ENCODE results near the gene RBM4B.

RBM4B gene

GRCh38 chr11:66716996-66717395 is 39.3 kb upstream of the RBM4B start:
- in situ Hi-C loops (cut with MboI; ENCODE audit: low sequenced_read_pairs): loop anchor here (10.0 kb wide), 1 partner anchor 108 kb away; no protein-coding TSS in a partner anchor
- H3K4me1 ChIP-seq: no peaks in the 10 kb centered on the region
- no peaks in the 10 kb centered on the region for H3K9me3 ChIP-seq
- H3K4me3 ChIP-seq: no peak overlapping the region
- H3K36me3 ChIP-seq (replicated peaks): peaks cover 63% of the 10 kb centered on the region
- no peak for DNase-seq (ENCODE audit: low spot score in 2 of 2)
- no peaks in the 10 kb centered on the region for H3K27me3 ChIP-seq (ENCODE audit: low read depth)

DNA sequence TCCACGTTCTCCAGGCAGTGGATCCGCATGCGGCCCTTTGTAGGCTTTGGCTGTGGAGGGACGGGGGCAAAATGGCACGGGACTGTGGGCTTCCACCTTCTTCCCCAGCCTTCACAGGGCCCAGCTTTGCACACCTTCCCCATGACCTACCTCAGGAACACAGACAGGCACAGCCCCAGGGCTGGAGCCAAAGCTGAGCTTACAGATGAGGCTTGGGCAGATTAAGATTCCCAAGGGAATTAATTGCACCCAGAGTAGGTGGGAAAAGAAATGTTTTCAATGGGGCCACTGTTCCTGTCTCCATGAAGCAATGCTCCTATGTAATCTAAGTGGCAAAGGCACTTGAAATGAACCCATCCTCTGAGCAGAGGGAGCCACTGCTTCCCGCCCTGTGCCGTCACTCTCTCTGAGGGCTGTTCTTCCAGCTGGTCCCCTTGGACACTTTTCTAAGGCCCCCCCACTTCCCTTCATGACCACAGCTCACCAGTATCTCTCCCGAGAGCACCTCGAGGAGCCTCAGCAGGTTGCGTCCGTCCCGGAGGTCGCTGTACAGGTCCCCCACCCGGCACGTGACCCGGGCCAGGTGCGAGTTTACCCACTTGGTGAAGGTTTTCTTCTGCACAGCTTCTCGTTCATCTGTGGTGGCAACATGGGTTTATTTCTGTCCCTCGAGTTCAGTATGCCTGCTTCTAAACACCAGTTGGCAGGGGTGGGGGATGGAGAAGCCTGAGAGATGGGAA is 37.8 kb upstream of the RBM4B start:
- H3K9me3 ChIP-seq: no peaks in the 10 kb centered on the region
- H3K4me1 ChIP-seq: no peaks in the 10 kb centered on the region
- no peak overlapping the region for H3K4me3 ChIP-seq
- H3K27me3 ChIP-seq (ENCODE audit: low read depth): no peaks in the 10 kb centered on the region
- DNase-seq (ENCODE audit: low spot score in 2 of 2): no peak
- in situ Hi-C loops (cut with MboI; ENCODE audit: low sequenced_read_pairs): loop anchor here (10.0 kb wide), 1 partner anchor 109 kb away; no protein-coding TSS in a partner anchor
- peaks cover 70% of the 10 kb centered on the region for H3K36me3 ChIP-seq (replicated peaks)

- Histone ChIP-seq H3K9me3 (no peaks in the 10 kb centered on the region), H3K27me3 (ENCODE audit: low read depth) (no peaks in the 10 kb centered on the region), H3K36me3 (replicated peaks) (peaks cover 70% of the 10 kb centered on the region), H3K4me3 (no peak overlapping the region), H3K4me1 (no peaks in the 10 kb centered on the region)
- no peak for DNase-seq (ENCODE audit: low spot score in 2 of 2)
- in situ Hi-C loops (cut with MboI; ENCODE audit: low sequenced_read_pairs): loop anchor here (10.0 kb wide), 1 partner anchor 111 kb away; no protein-coding TSS in a partner anchor
These were observed 36.2 kb upstream of the RBM4B start for GRCh38 chr11:66713746-66714480.

DNA sequence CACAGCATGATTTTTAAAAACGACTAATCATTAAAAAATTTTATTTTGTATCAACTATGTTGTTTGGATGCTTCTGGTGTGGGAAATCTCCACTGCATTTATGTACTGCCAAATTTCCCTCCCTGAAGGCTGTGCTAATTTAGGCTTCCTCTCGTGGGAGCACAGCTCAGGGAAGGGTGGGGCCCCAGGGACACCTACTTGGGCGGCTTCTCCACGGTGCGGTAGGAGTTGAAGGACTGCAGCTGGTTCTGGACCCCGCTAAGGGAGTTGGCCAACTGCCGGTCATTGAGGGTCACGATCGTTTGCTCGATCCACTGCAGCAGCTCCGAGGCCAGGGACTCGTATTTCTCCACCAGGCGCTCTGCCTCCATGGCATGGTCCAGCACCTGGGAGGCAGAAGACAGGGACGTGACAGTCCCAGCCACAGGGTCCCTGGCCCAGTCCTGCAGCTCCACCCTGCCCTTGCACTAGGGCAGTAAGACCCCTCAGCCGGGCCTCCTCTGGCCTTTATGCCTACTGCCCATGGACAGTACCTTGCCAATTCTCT is 32.8 kb upstream of the RBM4B start:
- H3K4me3 ChIP-seq: no peak overlapping the region
- H3K4me1 ChIP-seq: no peaks in the 10 kb centered on the region
- DNase-seq (ENCODE audit: low spot score in 2 of 2): no peak
- no peaks in the 10 kb centered on the region for H3K9me3 ChIP-seq
- peaks cover 94% of the 10 kb centered on the region for H3K36me3 ChIP-seq (replicated peaks)
- no peaks in the 10 kb centered on the region for H3K27me3 ChIP-seq (ENCODE audit: low read depth)
- in situ Hi-C loops (cut with MboI; ENCODE audit: low sequenced_read_pairs): loop anchor here (10.0 kb wide), 1 partner anchor 114 kb away; no protein-coding TSS in a partner anchor

DNA sequence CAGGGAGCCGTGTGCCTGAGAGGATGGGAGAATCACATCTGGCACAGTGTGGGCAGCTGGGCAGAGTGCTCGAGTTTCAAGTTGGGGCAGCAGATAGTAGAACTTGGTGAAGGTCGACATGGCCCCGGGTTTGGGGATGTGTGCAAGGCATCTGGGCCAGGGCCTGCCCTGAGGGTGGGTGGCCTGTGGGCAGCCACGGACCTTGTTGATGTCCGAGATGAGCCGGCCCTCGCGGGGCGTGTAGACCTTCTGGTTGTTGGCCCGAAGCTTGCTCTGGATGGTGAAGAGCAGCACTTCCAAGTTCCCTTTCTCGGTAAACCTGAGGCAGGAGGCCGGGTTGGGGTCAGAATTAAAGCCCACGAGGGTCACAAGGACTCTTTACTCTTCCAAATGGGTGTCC is 31.0 kb upstream of the RBM4B start:
- Histone ChIP-seq H3K9me3 (no peaks in the 10 kb centered on the region), H3K4me1 (no peaks in the 10 kb centered on the region), H3K27me3 (ENCODE audit: low read depth) (no peaks in the 10 kb centered on the region), H3K4me3 (no peak overlapping the region), H3K36me3 (replicated peaks) (peaks cover 88% of the 10 kb centered on the region)
- DNase-seq (ENCODE audit: low spot score in 2 of 2): no peak
- in situ Hi-C loops (cut with MboI; ENCODE audit: low sequenced_read_pairs): no loop called here

DNA sequence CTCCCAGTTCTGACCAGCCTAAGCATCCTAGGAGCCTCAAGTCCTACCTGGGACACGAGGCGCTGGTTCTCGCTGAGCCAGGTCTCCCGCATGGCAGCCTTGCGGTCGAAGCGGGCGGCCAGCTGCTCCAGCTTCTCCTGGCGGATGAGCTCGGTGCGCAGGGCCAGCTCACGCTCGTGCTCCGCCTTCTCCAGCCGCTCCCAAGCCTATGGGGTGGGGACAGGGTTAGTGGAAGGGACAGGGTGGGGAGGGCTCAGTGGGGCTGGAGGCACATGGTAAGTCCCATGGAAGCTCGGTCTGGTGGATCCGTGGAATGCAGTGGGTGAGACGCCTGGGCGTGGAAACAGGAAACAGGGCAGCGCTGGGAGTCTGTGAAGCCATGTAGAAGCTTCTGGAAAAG is 30.4 kb upstream of the RBM4B start:
- Histone ChIP-seq H3K4me1 (no peaks in the 10 kb centered on the region), H3K4me3 (no peak overlapping the region), H3K36me3 (replicated peaks) (peaks cover 82% of the 10 kb centered on the region), H3K27me3 (ENCODE audit: low read depth) (no peaks in the 10 kb centered on the region), H3K9me3 (no peaks in the 10 kb centered on the region)
- DNase-seq (ENCODE audit: low spot score in 2 of 2): no peak
- in situ Hi-C loops (cut with MboI; ENCODE audit: low sequenced_read_pairs): no loop called here

GRCh38 chr11:66707486-66707885 is 29.8 kb upstream of the RBM4B start:
- DNase-seq (ENCODE audit: low spot score in 2 of 2): no peak
- Histone ChIP-seq H3K4me3 (no peak overlapping the region), H3K27me3 (ENCODE audit: low read depth) (no peaks in the 10 kb centered on the region), H3K4me1 (no peaks in the 10 kb centered on the region), H3K36me3 (replicated peaks) (peaks cover 76% of the 10 kb centered on the region), H3K9me3 (no peaks in the 10 kb centered on the region)
- in situ Hi-C loops (cut with MboI; ENCODE audit: low sequenced_read_pairs): no loop called here

DNA sequence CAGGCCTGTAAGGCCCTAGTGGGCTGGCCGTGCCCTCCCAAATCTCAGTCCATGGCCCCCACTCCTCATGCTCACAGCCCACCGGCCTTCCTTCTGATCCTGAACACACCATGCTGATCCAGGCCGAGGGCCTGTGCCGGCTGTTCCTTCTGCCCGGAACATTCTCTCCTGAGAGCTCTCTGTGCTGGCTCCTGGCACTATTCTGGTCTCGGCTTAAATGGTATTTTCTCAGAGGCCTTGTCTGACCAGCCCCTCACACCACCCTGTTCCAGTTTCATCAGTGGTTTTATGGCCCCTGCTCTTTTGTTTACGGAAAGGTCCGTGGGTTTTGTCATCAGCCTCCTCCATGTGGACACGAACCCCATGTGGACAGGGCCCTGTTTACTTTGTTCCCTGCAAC is 29.3 kb upstream of the RBM4B start:
- Histone ChIP-seq H3K4me3 (no peak overlapping the region), H3K36me3 (replicated peaks) (peaks cover 80% of the 10 kb centered on the region), H3K4me1 (no peaks in the 10 kb centered on the region), H3K27me3 (ENCODE audit: low read depth) (no peaks in the 10 kb centered on the region), H3K9me3 (no peaks in the 10 kb centered on the region)
- in situ Hi-C loops (cut with MboI; ENCODE audit: low sequenced_read_pairs): no loop called here
- no peak for DNase-seq (ENCODE audit: low spot score in 2 of 2)

GRCh38 chr11:66705587-66706335 is 28.1 kb upstream of the RBM4B start:
- Histone ChIP-seq H3K36me3 (replicated peaks) (peaks cover 82% of the 10 kb centered on the region), H3K4me1 (no peaks in the 10 kb centered on the region), H3K27me3 (ENCODE audit: low read depth) (no peaks in the 10 kb centered on the region), H3K9me3 (no peaks in the 10 kb centered on the region), H3K4me3 (no peak overlapping the region)
- in situ Hi-C loops (cut with MboI; ENCODE audit: low sequenced_read_pairs): no loop called here
- no peak for DNase-seq (ENCODE audit: low spot score in 2 of 2)

GRCh38 chr11:66704659-66705360 is 27.1 kb upstream of the RBM4B start:
- no peak for DNase-seq (ENCODE audit: low spot score in 2 of 2)
- in situ Hi-C loops (cut with MboI; ENCODE audit: low sequenced_read_pairs): no loop called here
- no peaks in the 10 kb centered on the region for H3K4me1 ChIP-seq
- no peaks in the 10 kb centered on the region for H3K27me3 ChIP-seq (ENCODE audit: low read depth)
- no peaks in the 10 kb centered on the region for H3K9me3 ChIP-seq
- H3K36me3 ChIP-seq (replicated peaks): peaks cover 81% of the 10 kb centered on the region
- H3K4me3 ChIP-seq: no peak overlapping the region

DNA sequence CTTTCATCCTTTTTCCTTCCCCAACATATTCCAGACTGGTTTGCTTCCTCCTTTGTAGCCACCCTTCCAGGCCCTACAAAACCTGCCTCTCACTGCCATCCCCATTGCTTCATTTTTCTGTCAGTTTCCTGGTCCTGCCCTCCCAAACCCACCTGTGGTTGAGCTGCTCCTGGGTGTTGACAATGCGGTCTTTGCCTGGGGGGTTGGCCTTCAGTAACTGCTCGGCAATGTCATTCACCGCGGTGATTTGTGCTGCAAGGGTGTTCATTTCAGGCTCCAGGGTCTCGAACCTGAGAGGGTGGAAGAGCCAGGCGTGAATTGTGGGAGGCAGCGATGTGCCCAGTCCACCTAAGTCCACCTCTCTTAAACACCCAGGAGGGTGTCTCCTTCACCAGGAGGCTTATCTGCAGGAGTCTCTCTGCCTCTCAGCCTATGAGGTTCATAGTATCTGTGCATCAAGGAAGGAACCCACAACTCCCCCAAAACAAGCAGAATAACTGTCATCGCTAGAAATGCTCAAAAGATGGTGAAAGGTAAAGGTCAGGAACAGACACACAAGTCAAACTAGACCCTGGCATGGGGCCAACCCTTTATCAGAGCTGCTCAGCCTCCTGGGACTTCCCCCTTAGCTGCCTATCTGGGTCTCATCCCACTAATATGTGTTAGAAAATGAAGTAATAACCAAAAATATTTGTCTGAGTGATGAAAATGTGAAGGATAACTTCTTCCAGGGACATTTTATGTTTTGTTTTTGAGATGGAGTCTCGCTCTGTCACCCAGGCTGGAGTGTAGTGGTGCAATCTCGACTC is 23.9 kb upstream of the RBM4B start:
- no peaks in the 10 kb centered on the region for H3K9me3 ChIP-seq
- peaks cover 81% of the 10 kb centered on the region for H3K36me3 ChIP-seq (replicated peaks)
- H3K27me3 ChIP-seq (ENCODE audit: low read depth): no peaks in the 10 kb centered on the region
- DNase-seq (ENCODE audit: low spot score in 2 of 2): no peak
- H3K4me3 ChIP-seq: no peak overlapping the region
- in situ Hi-C loops (cut with MboI; ENCODE audit: low sequenced_read_pairs): no loop called here
- no peaks in the 10 kb centered on the region for H3K4me1 ChIP-seq

DNA sequence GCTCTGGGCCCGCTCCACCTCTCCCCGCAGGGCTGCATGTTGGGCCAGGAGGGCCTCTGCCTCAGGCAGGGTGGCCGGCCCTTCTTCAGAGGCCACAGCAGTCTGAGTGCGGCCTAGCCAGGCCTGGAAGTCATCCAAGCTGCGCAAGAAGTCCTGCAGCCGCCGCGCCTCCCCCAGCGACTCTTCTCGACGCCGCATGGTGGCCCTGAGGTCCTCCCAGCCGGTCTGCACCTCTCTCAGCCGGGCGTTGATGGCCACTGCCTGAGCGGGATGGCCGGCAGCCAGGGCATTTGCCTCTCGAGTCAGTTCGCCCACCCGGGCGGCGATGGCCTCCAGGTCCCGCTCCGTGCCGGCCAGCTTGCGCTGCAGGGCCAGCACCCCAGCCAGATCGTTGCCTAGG is 23.1 kb upstream of the RBM4B start:
- Histone ChIP-seq H3K4me3 (no peak overlapping the region), H3K27me3 (ENCODE audit: low read depth) (no peaks in the 10 kb centered on the region), H3K36me3 (replicated peaks) (peaks cover 78% of the 10 kb centered on the region), H3K4me1 (no peaks in the 10 kb centered on the region), H3K9me3 (no peaks in the 10 kb centered on the region)
- DNase-seq (ENCODE audit: low spot score in 2 of 2): no peak
- in situ Hi-C loops (cut with MboI; ENCODE audit: low sequenced_read_pairs): no loop called here
